Measurements from ENCODE around the gene DLX1. TPM values are rescaled to one million over a fixed set of nuclear protein-coding genes. Genes with fewer than 3 reads are reported as not detected.

Gene DLX1
- total RNA-seq, 1 experiment from 2014 or later = 0.77 TPM

DNA sequence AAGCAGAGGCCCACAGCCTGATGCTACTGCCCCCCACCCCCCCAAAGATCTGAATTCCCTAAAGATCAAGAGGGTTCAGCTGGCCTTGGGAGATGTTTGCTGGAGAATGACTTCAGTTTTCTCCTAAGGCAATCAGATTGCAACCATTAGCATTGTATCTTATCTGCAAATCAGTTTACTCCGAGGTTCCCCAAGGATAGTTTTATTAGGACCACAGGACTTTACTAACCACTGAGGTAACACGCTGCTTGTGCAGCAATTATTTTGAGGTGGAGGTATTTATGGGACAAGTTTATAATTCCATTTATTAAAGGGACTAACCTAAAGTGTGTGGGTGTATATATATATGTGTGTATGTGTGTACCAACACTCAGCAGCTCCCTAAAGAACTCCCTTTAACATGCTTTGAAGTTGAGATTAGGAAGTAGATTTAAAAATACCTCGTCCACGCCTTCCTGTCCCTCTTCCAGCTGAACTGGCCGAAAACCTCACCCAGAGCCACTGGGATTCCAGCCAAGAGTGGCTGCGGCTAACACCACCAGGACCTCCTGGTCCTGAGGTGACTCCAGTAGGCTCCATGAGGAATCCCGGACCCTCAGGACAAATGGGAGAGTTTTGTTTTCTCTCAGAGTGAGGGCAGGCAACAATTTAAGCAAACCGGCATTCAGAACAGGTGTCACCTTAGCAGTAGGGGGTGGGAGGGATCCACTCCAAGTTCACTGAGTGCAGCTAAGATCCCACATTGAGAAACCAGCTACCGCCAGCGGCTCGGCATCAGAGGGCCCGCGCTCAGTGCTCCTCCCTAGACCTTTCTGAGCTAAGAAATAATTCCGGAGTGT, 3.0 kb upstream of the DLX1 start:
- Mint-ChIP-seq H3K4me1 (ENCODE audit: insufficient read depth, unreplicated experiment) (no peaks in the 10 kb centered on the region), H3K27ac (ENCODE audit: low read depth, unreplicated experiment) (no peak overlapping the region), H3K27me3 (ENCODE audit: insufficient read depth, unreplicated experiment) (no peaks in the 10 kb centered on the region)

DNA sequence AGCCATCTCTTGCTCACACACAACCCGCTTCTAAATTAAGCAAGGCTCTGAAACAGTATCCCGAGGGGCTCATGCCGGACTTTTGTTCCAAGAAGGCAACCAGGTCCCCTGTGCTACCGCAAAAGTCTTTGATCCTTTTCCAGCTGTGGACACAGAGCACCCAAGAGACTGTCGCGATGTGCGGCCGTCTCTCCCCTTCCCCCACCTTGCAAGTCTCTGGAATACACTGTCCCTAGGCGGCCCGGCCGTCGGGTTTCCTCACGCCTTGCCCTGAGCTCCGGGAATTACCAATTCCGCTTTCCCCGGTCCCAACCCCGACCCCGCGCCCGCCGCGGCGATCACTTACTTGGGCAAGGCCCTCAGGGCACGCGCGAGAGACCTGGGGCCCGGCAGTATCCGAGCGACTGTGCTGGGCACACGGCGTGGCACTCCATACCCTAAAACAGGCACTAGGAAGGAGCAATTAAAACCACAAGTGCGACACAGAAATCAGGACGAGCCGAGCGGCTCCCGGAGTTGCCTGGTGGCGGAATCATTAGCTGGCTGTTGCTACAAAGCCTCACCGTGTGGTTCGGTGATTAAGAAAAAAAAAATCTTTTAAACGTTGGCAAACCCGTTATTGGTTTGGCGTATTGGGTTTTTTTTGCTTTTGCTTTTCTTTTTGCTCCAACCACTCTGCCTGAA, 2.2 kb upstream of the DLX1 start:
- H3K27ac Mint-ChIP-seq (ENCODE audit: low read depth, unreplicated experiment) = no peak overlapping the region
- no TSS peak for BruUV-seq (replicated peaks)
- ChIA-PET CTCF (interaction anchor here (0.6 to 1.3 kb wide), 3 partner anchors 9 to 77 kb away, joined by 3 to 5 read pairs (median 4); no protein-coding TSS in a partner anchor), POLR2A (interaction anchor here (0.7 to 1.6 kb wide), 3 partner anchors 12 to 1914 kb away, joined by 4 to 7 read pairs (median 4); no protein-coding TSS in a partner anchor)
- H3K36me3 Mint-ChIP-seq (ENCODE audit: insufficient read depth, unreplicated experiment) = no peaks in the 10 kb centered on the region
- DNase-seq (ENCODE audit: unreplicated experiment) = no peak
- TF ChIP-seq, protein P1, sequence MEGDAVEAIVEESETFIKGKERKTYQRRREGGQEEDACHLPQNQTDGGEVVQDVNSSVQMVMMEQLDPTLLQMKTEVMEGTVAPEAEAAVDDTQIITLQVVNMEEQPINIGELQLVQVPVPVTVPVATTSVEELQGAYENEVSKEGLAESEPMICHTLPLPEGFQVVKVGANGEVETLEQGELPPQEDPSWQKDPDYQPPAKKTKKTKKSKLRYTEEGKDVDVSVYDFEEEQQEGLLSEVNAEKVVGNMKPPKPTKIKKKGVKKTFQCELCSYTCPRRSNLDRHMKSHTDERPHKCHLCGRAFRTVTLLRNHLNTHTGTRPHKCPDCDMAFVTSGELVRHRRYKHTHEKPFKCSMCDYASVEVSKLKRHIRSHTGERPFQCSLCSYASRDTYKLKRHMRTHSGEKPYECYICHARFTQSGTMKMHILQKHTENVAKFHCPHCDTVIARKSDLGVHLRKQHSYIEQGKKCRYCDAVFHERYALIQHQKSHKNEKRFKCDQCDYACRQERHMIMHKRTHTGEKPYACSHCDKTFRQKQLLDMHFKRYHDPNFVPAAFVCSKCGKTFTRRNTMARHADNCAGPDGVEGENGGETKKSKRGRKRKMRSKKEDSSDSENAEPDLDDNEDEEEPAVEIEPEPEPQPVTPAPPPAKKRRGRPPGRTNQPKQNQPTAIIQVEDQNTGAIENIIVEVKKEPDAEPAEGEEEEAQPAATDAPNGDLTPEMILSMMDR (IDR thresholded peaks at IDR 0.05; ENCODE audit: unreplicated experiment) = no peak
- intact Hi-C loops (cut with micrococcal nuclease) = no loop called here
- no peak overlapping the region for H3K4me3 Mint-ChIP-seq (ENCODE audit: unreplicated experiment)
- no peaks in the 10 kb centered on the region for H3K9me3 Mint-ChIP-seq (ENCODE audit: unreplicated experiment)
- no peaks in the 10 kb centered on the region for H3K4me1 Mint-ChIP-seq (ENCODE audit: insufficient read depth, unreplicated experiment)
- H3K27me3 Mint-ChIP-seq (ENCODE audit: insufficient read depth, unreplicated experiment) = no peaks in the 10 kb centered on the region

More for the DNA sequence above, 3.0 kb upstream of the DLX1 start:
- intact Hi-C loops (cut with micrococcal nuclease) = no loop called here
- TF ChIP-seq, protein P1 (IDR thresholded peaks at IDR 0.05; ENCODE audit: unreplicated experiment) = no peak
- Mint-ChIP-seq H3K36me3 (ENCODE audit: insufficient read depth, unreplicated experiment) (no peaks in the 10 kb centered on the region), H3K9me3 (ENCODE audit: unreplicated experiment) (no peaks in the 10 kb centered on the region), H3K4me3 (ENCODE audit: unreplicated experiment) (no peak overlapping the region)
- ChIA-PET POLR2A (interaction anchor here (0.6 to 1.6 kb wide), 4 partner anchors 13 to 475 kb away, joined by 3 to 7 read pairs (median 4); no protein-coding TSS in a partner anchor), CTCF (no interaction called here)
- DNase-seq (ENCODE audit: unreplicated experiment) = no peak
- BruUV-seq (replicated peaks) = no TSS peak

DNA sequence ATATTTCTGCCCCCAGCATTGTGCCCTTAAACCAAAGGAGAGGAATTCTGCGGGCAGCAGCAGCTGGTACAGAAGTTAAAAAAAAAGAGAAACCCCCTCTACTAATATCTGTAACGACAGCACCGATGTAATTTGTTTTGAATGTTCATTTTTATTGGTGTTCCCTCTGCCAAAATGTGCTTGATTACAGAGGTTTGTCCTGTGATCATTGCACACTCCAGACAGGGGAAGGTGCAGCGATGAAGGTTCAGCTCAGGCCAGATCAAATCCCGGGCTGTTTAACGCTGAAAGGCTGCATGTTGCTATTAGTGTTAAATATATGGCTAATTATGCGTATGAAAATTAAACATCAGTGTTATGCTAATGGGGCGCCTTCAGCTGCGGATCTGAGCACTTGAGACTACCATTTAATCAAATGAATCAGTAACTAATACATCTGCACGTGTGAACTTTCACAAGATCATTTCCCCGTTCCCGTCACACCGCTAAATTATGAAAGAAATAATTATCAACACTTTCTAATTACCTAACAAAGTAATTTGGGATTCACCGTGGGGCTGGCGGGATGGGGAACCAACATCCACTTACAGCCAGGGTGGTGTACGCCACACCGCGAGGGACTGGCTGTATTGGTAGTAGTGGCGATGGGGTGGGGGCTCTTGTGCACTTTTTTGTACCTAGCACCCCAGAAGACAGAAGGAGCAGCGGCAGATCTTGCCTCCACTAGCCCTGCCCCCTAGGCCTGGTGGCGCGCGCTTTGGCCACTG, 1.5 kb upstream of the DLX1 start:
- intact Hi-C loops (cut with micrococcal nuclease) = no loop called here
- no peaks in the 10 kb centered on the region for H3K9me3 Mint-ChIP-seq (ENCODE audit: unreplicated experiment)
- H3K36me3 Mint-ChIP-seq (ENCODE audit: insufficient read depth, unreplicated experiment) = no peaks in the 10 kb centered on the region
- H3K27me3 Mint-ChIP-seq (ENCODE audit: insufficient read depth, unreplicated experiment) = no peaks in the 10 kb centered on the region
- TF ChIP-seq, protein P1 (IDR thresholded peaks at IDR 0.05; ENCODE audit: unreplicated experiment) = no peak
- DNase-seq (ENCODE audit: unreplicated experiment) = no peak
- peak overlapping the region; percentile 80 for H3K4me3 Mint-ChIP-seq (ENCODE audit: unreplicated experiment)
- H3K4me1 Mint-ChIP-seq (ENCODE audit: insufficient read depth, unreplicated experiment) = no peaks in the 10 kb centered on the region
- ChIA-PET CTCF (interaction anchor here (0.6 to 1.3 kb wide), 3 partner anchors 8 to 77 kb away, joined by 3 to 5 read pairs (median 4); no protein-coding TSS in a partner anchor), POLR2A (interaction anchor here (0.7 to 1.0 kb wide), 3 partner anchors 8 to 1915 kb away, joined by 3 to 4 read pairs (median 3); no protein-coding TSS in a partner anchor)
- H3K27ac Mint-ChIP-seq (ENCODE audit: low read depth, unreplicated experiment) = no peak overlapping the region
- BruUV-seq (replicated peaks) = no TSS peak
